HG02763 (cell line): ENCODE measurements around the gene RAB18.
"Not testable (repeated sequence)": the region's sequence is repeated elsewhere in the genome, so short reads cannot be mapped to it uniquely, and the experiment has no call there.

ENCODE experiments used
- ATAC-seq: cut with Tn5 transposase; IDR thresholded peaks from one replicate; pipeline ENCODE4 v1.9.1; 2021; ENCODE audit warnings: mild to moderate bottlenecking, moderate library complexity; ENCODE audit not compliant: unreplicated experiment

The RAB18 gene

DNA sequence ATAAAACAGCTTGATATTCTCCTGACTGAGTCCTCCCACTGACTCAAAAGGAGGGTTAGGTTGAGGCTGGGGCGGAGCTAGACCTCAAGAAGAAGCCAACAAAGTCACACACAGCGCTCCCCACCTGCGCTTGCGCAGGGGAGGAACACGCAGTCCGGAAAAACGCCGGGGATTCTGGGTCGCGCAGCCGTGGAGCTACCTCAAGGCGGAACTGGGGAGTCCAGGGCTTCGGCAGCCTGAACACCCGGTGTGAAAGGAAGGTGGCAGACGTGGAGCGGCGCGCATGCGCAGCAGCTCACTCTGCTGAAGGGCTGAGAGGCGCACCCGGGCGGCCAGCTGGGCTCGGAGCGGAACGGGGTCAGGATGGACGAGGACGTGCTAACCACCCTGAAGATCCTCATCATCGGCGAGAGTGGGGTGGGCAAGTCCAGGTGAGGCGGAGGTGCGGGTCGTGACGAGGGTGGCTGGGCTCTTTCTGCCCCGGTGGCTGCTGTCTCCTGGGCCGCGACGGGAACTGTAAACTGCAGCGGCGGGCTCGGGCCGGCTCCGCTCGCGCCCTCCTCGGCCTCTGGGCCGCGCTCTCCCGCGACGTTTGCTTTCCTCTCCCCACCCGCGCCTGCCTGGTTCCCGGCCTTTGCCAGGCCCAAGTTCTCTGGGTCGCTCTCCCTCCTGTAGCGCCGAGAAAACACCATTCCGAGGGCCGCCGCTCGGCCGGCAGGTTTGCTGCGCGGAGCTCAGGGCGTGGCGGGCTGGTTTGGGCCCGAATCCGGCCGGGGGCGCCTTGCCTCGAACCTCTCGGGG, at the start of gene RAB18:
RAB18 (plus strand) TSS at position 298 of the 801 bp plus-strand sequence; CDS start at position 364, 66 bp downstream.
- peak; percentile 96 for ATAC-seq

DNA sequence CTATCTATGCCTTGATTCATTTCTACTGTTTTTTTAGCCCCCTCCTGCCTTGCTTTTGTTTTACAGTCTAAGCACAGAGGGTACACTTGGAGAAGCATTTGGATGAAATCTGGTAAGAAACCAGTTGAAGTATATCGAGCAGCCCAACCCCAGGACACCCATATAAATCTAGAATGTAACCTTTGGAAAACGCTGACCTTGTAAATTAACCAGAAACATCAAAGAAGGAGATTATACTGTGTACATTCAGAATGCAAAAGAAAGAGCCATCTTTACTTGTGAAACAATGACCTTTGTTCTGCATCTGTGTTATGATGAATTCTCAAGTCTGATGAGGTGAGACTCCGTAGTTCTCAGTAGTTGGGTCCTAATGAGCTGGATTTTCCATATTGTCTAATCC, 49.3 kb upstream of the RAB18 start:
- ATAC-seq = no peak

DNA sequence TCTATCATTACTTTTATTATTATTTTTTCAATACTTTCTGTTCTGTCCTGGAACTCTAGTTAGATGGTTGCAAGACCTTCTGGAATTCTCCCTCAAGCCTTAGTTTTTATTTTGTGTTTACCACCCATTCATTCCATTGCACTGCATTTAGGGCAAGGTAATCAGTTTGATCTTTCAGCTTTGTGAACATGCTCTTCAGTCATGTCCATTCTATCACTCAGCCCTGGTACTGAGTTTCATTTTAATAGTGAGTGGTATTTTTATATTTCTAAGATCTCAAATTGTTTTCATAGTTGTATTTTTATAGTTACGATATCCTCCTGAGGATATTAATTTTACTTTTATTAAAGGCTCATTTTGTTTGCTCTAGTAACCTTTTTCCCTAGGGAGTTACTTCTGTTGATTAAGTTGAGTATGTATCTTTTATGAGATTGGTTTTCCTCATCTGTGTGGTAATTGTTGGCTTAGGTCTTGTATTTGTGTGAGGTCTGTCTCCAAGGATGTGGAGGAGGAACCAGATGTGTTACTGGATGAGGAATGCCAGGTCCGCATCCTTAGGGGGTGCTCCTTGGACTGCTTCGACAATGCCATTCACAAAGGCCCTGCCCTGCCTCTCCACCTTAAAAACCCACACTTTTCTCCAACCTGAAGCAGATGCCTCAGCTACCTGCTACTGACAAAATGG, 46.7 kb upstream of the RAB18 start:
- no peak for ATAC-seq

DNA sequence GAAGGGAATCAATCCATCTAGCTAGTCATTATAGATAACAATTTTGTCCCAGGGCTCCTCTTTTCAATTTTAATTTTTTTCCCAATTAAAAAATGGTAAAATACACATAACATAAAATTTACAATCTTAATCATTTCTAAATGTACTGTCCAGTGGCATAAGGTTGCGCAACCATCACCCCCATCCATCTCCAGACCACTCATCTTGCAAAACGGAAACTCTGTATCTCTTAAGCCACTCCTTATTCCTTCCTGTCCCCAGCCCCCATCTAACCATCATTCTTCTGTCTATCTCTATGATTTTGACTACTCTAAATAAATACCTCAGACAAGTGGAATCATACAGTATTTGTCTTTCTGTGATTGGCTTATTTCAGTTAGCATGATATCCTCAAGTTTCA, 46.1 kb upstream of the RAB18 start:
- no peak for ATAC-seq

DNA sequence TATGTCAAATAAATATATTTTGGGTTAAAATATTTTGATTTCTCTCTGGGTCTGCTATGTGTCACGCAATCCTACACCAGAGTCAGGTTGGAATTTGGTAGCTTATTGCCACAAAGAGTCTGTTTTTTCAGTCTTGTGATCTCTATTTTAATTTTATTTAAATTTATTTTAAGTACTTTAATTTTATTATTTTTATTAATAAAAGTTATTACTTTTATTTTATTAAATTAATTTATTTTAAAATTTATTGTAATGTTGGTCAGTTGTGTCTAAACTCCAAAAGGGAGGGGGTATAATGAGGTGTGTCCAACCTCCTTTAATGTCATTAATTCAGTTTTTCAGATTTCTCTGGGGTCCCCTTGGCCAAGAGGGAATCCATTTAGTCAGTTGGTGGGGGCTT, 42.8 kb upstream of the RAB18 start:
- no peak for ATAC-seq

DNA sequence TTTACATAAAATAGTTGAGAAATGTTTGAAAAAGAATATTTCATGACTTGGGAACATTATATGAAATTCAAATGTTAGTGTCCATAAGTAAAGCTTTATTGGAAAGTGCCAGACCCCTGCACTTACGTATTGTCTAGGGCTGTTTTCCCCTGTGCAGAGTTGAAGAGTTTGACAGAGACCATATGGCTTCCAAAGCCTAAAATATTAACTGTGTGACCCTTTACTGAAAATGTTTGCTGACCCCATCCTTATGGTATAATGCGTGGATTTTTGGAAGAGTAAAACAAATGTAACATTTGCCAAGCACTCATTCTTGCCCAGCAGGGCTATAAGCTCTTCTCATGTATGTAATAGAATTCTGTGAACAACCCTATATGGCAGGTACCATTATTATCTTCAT, 40.1 kb upstream of the RAB18 start:
- ATAC-seq = no peak

DNA sequence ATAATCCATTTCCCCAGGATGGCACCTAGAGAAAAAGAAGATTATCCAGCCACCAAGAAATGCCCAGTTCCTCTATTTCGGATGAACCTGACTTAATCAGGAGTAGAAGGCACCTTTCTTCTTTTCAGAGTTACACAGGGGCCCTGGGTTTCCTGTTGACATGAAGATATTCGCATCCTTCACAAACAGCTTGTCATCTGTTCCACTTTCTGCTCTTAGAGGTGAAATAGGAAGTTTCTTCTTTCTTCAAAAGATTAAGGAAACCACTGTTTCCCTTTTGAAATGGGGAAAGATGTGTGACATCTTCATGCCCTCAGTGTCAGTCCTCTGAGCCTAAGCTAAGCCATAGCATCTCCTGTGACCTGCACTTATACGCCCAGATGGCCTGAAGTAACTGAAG, 39.1 kb upstream of the RAB18 start:
- ATAC-seq = peak; percentile 42

DNA sequence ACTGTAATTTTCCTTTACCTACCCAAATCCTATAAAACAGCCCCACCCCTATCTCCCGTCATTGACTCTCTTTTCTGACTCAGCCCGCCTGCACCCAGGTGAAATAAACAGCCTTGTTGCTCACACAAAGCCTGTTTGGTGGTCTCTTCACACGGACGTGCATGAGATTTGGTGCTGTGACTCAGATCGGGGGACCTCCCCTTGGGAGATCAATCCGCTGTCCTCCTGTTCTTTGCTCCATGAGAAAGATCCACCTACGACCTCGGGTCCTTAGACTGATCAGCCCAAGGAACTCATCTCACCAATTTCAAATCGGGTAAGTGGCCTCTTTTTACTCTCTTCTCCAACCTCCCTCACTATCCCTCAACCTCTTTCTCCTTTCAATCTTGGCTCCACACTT, 38.5 kb upstream of the RAB18 start:
- ATAC-seq = not testable (repeated sequence)

DNA sequence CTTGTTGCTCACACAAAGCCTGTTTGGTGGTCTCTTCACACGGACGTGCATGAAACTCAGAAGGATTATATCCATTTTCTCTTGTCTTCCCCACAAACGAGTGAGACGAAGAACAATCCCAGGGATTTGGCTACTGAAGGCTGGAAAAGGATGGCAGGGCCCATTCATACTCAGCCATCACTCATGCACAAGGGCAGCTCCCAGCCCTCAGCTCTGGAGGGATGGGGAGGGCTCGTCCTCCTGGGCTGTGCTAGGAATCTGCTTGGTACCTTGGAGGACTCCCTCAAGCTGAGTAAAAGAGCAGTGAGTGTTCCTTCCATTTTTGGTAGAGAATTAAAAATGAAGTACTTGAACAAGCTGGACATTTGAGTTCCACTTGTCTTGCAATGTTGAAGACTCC, 33.2 kb upstream of the RAB18 start:
- ATAC-seq = no peak

DNA sequence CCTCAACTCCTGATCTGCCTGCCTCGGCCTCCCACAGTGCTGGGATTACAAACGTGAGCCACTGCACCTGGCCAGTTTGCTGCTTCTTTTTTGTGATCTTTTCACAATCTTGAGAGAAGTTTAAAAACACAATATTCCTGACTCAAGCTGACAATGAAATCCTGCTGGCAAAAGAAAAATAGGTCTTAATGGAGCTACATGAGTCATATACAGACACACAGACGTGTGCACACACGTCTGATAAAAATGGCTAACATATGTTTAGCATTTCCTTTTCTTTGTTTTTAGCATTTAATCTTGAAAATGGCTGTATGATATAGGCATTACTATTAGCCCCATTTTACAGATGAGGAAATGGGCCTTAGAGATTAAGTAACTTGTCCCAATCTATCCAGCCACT, 29.4 kb upstream of the RAB18 start:
- no peak for ATAC-seq

DNA sequence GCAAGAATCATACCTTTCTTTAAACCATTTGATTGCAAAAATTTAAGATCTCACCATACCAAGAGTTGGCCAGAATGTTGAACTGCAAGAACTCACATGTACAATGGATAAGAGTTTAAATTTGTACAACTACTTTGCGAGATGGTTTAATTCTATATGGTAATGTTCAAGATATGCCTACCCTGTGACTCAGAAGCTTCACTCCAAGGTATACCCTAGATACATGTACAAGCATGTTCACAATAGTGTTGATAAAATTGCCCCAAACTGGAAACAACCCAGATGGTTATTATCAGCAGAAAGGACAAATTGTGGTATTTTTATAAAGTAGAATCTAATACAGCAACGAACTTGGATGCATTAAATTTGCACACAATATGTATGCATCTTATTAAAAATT, 25.1 kb upstream of the RAB18 start:
- no peak for ATAC-seq

DNA sequence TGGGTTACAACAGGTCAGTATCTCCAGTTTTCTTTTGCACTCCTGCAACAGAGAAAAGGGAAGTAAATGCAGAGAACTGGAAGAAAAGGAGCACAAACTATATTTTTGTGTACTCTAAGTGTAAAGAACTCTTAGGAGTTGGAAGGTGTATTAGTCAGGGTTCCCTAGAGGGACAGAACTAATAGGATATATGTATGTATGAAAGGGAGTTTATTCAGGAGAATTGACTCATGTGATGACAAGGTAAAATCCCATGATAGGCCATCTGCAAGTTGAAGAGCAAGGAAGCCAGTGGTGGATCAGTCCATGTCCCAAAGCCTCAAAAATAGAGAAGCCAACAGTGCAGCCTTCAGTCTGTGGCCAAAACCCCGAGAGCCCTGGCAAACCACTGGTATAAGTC, 22.6 kb upstream of the RAB18 start:
- no peak for ATAC-seq

DNA sequence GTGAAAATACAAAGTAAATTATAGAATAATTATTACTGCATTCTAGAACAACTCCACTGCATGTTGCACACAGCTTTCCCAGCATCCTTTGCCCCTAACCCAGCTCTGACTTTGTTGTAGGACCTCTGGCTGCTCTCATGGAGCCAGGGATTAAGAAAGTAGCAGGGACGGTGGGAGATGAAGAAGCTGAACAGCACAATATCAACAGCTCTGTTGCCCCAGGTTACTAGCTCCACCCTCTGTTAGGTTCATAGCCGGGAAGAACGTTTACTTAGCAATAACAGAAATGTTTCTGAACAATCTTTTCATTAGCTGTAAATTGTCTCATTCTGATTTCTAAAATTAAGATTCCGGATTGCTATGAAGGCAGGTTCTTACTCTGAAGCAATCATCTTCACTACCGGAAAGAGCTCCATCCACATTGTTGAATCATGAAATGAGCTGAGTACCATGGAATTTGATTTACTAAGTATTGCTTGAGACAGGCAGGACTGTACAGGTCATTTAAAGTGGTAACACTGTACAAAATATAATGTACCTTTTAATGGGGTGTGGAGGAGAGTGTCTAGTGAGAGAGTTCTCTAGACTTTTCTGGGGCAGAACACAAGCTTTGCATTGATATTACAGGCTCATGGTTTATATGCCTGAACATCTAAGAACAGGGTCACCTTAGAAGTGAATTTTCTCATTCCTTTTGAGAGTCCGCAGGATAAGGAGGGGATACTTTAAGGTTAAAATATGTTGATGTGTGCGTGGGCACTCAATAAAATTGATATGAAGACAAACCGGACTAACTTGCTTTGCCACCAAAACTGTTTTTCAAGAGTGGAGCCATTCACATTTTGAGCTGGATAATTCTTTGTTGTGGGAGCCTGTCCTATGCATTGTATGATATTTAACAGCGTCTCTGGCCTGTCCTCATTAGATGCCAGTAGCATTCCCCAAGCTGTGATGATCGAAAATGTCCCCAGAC, 20.8 kb upstream of the RAB18 start:
- no peak for ATAC-seq

DNA sequence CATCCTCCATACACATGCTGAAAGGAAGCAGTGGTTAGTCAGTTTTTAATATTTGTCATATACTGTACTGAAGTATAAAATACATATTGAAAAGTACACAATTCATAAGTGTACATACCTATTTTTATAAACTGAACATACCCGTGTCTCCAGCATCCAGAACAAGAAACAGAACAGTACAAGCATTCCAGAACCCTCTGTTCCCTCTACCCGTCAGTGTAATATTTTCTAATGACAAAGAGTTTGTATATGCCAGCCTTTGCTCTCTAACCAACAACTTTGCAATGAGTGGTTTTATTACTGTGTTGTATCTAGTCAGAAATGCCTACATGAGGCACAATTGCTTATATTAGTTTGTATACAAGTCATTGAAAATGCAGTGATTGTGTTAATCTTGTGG, 18.7 kb upstream of the RAB18 start:
- no peak for ATAC-seq

DNA sequence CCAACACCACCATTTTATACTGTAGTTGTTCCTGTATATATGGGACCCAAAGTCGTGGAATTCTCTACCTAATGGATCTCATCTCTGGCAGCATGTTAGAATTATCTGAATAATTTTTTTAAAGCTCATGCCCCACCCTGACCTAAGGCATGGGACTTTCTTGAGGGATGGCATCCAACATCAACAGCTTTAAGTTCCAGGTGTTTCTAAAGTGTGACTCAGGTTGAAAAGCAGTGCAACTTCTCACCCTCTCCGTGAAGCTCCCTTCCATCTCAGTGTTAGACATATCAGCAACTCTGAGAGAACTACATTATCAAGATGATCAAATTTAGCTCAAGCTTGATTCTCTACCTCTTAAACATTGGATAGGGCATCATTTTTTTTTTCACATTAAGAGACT, 18.1 kb upstream of the RAB18 start:
- no peak for ATAC-seq

DNA sequence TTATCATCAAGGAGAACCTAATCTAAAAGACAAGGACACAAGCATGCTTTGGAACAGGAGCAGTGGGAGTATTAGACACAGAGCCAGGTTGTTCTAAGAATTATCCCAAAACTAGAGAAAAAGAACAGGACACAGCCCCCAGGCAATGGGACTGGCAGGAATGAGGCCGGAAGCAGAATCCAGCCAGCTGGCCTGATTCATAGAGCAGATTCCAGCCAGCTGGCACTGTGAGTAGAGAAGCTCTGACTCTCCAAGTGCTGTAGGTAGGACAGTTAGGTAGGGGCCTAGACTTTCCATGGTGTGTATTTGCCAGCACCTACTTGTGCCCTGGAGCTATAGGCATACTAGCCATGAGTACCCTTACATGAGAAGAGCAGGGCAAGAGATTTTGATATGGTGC, 13.3 kb upstream of the RAB18 start:
- no peak for ATAC-seq

DNA sequence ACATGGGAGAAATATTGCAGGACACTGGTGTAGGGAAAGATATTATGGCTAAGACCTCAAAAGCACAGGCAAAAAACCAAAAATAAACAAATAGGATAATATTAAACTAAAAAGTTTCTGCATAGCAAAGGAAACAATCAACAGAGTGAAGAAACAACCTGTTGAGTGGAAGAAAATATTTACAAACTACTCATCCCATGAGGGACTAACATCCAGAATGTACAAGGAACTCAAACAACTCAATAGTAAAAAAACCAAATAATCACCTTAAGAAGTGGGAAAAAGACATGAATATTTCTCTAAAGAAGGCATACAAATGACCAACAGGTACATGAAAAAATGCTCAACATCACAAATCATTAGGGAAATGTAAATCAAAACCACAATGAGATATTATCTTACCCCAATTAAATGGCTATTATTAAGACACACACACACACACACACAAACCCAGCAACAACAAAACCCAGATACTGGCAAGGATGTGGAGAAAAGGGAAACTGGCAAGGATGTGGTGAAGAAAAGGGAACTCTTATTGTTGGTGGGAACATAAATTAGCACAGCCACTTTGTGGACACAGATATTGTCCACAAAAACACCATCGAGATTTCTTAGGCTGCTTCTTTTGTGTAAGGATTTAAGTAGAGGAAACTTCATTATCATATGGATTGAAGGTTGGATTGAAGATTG, 9.8 kb upstream of the RAB18 start:
- no peak for ATAC-seq

DNA sequence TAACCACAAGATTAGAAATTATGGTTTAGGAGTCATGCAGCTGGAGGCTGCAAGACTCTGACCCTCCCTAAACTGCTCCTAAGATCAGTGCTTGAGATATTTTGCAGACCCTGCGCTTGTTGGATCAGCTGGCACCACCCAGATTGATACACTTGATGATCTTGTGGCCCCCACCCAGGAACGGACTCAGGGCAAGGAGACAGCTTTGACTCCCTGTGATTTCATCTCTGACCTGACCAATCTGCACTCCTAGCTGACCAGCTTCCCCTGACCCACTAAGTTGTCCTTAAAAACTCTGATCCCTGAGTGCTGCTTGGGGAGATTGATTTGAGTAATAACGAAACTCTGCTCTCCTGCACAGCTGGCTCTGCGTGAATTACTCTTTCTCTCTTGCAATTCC, 8.0 kb upstream of the RAB18 start:
- no peak for ATAC-seq

DNA sequence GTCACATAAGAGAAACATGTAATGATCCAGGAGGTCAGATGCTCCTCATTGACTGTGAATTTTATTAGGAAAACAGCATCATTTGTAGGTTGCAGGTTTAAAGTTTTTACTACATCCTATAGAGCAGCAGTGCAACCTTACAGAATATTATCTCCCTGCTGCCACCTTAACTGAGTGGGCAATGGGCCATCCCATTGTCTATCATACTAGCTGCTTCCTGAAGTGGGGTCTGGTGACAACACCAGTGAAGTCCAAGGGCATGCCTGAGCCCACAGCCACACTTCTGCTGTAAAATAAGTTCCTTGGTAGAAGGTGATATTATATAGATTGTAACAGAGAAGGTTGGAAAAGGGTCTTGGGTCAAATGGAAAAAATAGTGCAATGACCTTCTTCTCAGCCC, 4.0 kb upstream of the RAB18 start:
- ATAC-seq = no peak

DNA sequence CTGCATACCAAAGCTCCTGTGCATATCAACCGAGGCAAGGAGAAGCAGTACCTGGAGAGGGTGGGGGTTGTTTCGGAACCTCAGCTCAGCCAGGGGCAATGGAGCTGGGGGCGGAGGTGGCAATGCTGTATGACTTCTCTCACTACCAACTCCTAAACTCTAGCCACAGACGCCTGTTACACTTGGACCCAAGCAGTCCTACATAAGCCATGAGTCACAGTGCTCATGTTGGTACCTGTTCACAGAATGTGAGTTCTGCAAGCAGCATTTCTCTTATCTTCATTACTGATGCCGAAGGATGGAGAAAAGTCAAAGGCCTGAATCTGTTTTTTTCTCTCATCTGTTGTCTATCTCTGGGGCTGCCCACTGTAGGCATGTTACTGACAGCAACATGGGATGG, 3.2 kb upstream of the RAB18 start:
- no peak for ATAC-seq

DNA sequence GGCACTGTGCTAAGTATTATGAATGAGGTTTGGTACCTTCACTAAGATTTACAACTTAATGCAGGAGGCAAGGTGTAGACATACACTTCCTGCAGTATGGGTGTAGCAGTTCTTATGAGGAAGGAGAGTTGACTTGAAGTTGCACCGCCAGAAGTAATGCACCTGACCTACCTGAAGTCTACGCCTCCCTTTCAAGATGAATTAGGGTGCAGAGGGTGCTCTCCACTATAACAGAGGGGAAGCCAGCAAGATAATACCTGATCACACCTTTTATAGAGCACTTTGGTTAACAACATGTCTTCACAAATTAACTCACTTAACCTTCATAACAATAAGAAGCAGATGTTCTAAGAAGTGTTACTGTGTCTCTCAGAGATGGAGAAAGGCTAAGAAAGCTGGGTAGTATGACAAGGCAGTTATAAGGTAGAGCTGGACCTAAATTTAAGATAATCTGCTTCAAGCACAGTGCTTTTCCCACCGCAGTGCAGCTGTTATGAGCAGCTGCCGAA, 552 bp upstream of the RAB18 start:
- ATAC-seq = no peak
